HEK293 (cell line): ENCODE measurements around the gene TTLL7.

Experiments used
- CTCF ChIA-PET: fragments of 350-600 bp; formaldehyde crosslinking; extraction: SDS; loops from one replicate; lab custom pipeline; 2021; ENCODE audit warnings: antibody characterized with exemption; lab: Yijun Ruan, JAX
- POLR2A ChIA-PET: fragments of 300-600 bp; formaldehyde crosslinking; extraction: SDS; loops from one replicate; lab custom pipeline; 2020; ENCODE audit warnings: antibody characterized with exemption, inconsistent platforms; lab: Yijun Ruan, JAX
- H3K27ac ChIP-seq: fragments of 200-500 bp; sonication (Bioruptor generic); 2 replicates; pipeline ENCODE4 v1.5.1; 2014; ENCODE audit warnings: low read depth, low read length, control low read depth, inconsistent platforms; ENCODE audit errors: extremely low read depth
- H3K36me3 ChIP-seq, 2 experiments: fragments of 200-500 bp in 1 of 2; sonication (Bioruptor generic) in 1 of 2; 1 replicate in 1 of 2; 2 replicates in 1 of 2; pipeline ENCODE4 v1.5.1; 2014 to 2017; ENCODE audit warnings: inconsistent platforms in 2 of 2, low read length in 2 of 2; ENCODE audit not compliant: control insufficient read depth in 2 of 2, insufficient read depth in 1 of 2
- H3K4me1 ChIP-seq: fragments of 200-500 bp; sonication (Bioruptor generic); 2 replicates; pipeline ENCODE4 v1.5.1; 2014; ENCODE audit warnings: mild to moderate bottlenecking, low read length, inconsistent platforms; ENCODE audit not compliant: control insufficient read depth, insufficient read depth
- H3K4me3 ChIP-seq: 2 replicates; pipeline ENCODE4 v1.5.1; 2011; ENCODE audit warnings: low read depth, mild to moderate bottlenecking, control low read depth, low read length, moderate library complexity
- H3K9me3 ChIP-seq: fragments of 200-500 bp; sonication (Bioruptor generic); 2 replicates; pipeline ENCODE4 v1.5.1; 2014; ENCODE audit warnings: low read depth, low read length, inconsistent platforms; ENCODE audit not compliant: control insufficient read depth, insufficient read depth
- EGR2 ChIP-seq: fragments of 450-650 bp; formaldehyde crosslinking; IDR thresholded peaks from 2 replicates; pipeline ENCODE4 v1.5.1; 2016; ENCODE audit warnings: low read depth, missing biosample characterization, missing genetic modification characterization
- GLI4 ChIP-seq: fragments of 450-650 bp; formaldehyde crosslinking; IDR thresholded peaks from 2 replicates; pipeline ENCODE4 v1.5.1; 2016; ENCODE audit warnings: missing biosample characterization, missing genetic modification characterization
- IKZF3 ChIP-seq: fragments of 450-650 bp; IDR thresholded peaks from 2 replicates; pipeline ENCODE4 v1.5.0; 2018; ENCODE audit warnings: missing biosample characterization, mild to moderate bottlenecking, missing genetic modification characterization, moderate library complexity
- MYNN ChIP-seq: fragments of 450-650 bp; formaldehyde crosslinking; IDR thresholded peaks from 2 replicates; pipeline ENCODE4 v1.5.1; 2016; ENCODE audit warnings: missing biosample characterization, missing genetic modification characterization, borderline replicate concordance
- REST ChIP-seq: fragments of 450-650 bp; formaldehyde crosslinking; IDR thresholded peaks from 2 replicates; pipeline ENCODE4 v1.5.1; 2016; ENCODE audit warnings: missing biosample characterization, missing genetic modification characterization
- ZBTB17 ChIP-seq: fragments of 450-650 bp; formaldehyde crosslinking; IDR thresholded peaks from 2 replicates; pipeline ENCODE4 v1.5.1; 2016; ENCODE audit warnings: missing biosample characterization, missing genetic modification characterization
- ZBTB20 ChIP-seq: fragments of 450-650 bp; formaldehyde crosslinking; IDR thresholded peaks from 2 replicates; pipeline ENCODE4 v1.5.1; 2016; ENCODE audit warnings: missing biosample characterization, missing genetic modification characterization
- ZNF121 ChIP-seq: fragments of 450-650 bp; formaldehyde crosslinking; IDR thresholded peaks from 2 replicates; pipeline ENCODE4 v1.5.1; 2016; ENCODE audit warnings: missing biosample characterization, missing genetic modification characterization
- ZNF133 ChIP-seq: fragments of 450-650 bp; formaldehyde crosslinking; IDR thresholded peaks from 2 replicates; pipeline ENCODE4 v1.5.1; 2016; ENCODE audit warnings: missing biosample characterization, missing genetic modification characterization
- ZNF169 ChIP-seq: fragments of 450-650 bp; formaldehyde crosslinking; IDR thresholded peaks from 2 replicates; pipeline ENCODE4 v1.5.1; 2016; ENCODE audit warnings: missing biosample characterization, missing genetic modification characterization
- ZNF18 ChIP-seq: fragments of 450-650 bp; formaldehyde crosslinking; IDR thresholded peaks from 2 replicates; pipeline ENCODE4 v1.5.1; 2016; ENCODE audit warnings: missing biosample characterization, missing genetic modification characterization
- ZNF335 ChIP-seq: fragments of 450-650 bp; formaldehyde crosslinking; conservative IDR thresholded peaks from 2 replicates; pipeline ENCODE4 v1.5.1; 2016; ENCODE audit warnings: missing biosample characterization, missing genetic modification characterization
- ZNF341 ChIP-seq: fragments of 450-650 bp; formaldehyde crosslinking; IDR thresholded peaks from 2 replicates; pipeline ENCODE4; 2016; ENCODE audit warnings: low read depth, missing biosample characterization, missing genetic modification characterization
- ZNF366 ChIP-seq: fragments of 450-650 bp; formaldehyde crosslinking; conservative IDR thresholded peaks from 2 replicates; pipeline ENCODE4 v1.5.1; 2016; ENCODE audit warnings: missing biosample characterization, missing genetic modification characterization
- ZNF48 ChIP-seq: fragments of 450-650 bp; formaldehyde crosslinking; IDR thresholded peaks from 2 replicates; pipeline ENCODE4 v1.5.1; 2016; ENCODE audit warnings: missing biosample characterization, missing genetic modification characterization
- ZNF639 ChIP-seq: fragments of 450-650 bp; formaldehyde crosslinking; IDR thresholded peaks from 2 replicates; pipeline ENCODE4 v1.5.1; 2016; ENCODE audit warnings: missing biosample characterization, missing genetic modification characterization
- ZNF660 ChIP-seq: fragments of 450-650 bp; IDR thresholded peaks from 2 replicates; pipeline ENCODE4 v1.5.1; 2018; ENCODE audit warnings: missing biosample characterization, mild to moderate bottlenecking, missing genetic modification characterization
- ZNF692 ChIP-seq: fragments of 450-650 bp; formaldehyde crosslinking; IDR thresholded peaks from 2 replicates; pipeline ENCODE4 v1.5.1; 2016; ENCODE audit warnings: missing biosample characterization, missing genetic modification characterization
- ZNF707 ChIP-seq: fragments of 450-650 bp; formaldehyde crosslinking; IDR thresholded peaks from 2 replicates; pipeline ENCODE4 v1.5.1; 2016; ENCODE audit warnings: missing biosample characterization, missing genetic modification characterization

The TTLL7 gene

GRCh38 chr1:83860490-83861221, 138.3 kb downstream of the TTLL7 start:
- TF ChIP-seq ZNF133 (tag by site-specific recombination) (0 out of 2 replicates have a peak, but pooled peaks have one; percentile 40), ZBTB17 (tag by site-specific recombination) (peak; percentile 11; the same call in 1 of the 2 replicates), REST (tag by site-specific recombination) (peak; percentile 60), GLI4 (no peak), ZBTB20 (peak; percentile 86), IKZF3 (no peak), ZNF341 (peak; percentile 31; the same call in 1 of the 2 replicates), ZNF692 (tag by site-specific recombination) (peak; percentile 68; the same call in 1 of the 2 replicates), EGR2 (tag by site-specific recombination) (no peak), MYNN (tag by site-specific recombination) (no peak), ZNF48 (no peak), ZNF660 (0 out of 2 replicates have a peak, but pooled peaks have one; percentile 20), ZNF335 (peak; percentile 59), ZNF18 (tag by site-specific recombination) (no peak), ZNF169 (tag by site-specific recombination) (no peak), ZNF639 (tag by site-specific recombination) (no peak)
- Histone ChIP-seq H3K27ac (peak overlapping the region; percentile 93), H3K36me3 (no peaks in the 10 kb centered on the region), H3K4me3 (peak overlapping the region; percentile 44), H3K9me3 (no peaks in the 10 kb centered on the region), H3K4me1 (no peaks in the 10 kb centered on the region)
- ChIA-PET CTCF (interaction anchor here (0.6 to 1.2 kb wide), 3 partner anchors 24 to 869 kb away, joined by 3 read pairs; no protein-coding TSS in a partner anchor), POLR2A (no interaction called here)

- ChIA-PET POLR2A (no interaction called here), CTCF (interaction anchor here (0.7 to 0.8 kb wide), 3 partner anchors 21 to 774 kb away, joined by 3 to 4 read pairs (median 4); no protein-coding TSS in a partner anchor)
- Histone ChIP-seq H3K4me1 (no peaks in the 10 kb centered on the region), H3K9me3 (no peaks in the 10 kb centered on the region), H3K36me3 (no peaks in the 10 kb centered on the region), H3K4me3 (no peak overlapping the region), H3K27ac (no peak overlapping the region)
- TF ChIP-seq ZNF366 (no peak), ZNF121 (tag by site-specific recombination) (no peak), ZNF707 (tag by site-specific recombination) (no peak)
These were observed 141.2 kb downstream of the TTLL7 start for GRCh38 chr1:83857716-83858115.
